OCI-LY3 (cell line): ENCODE results near the gene PTPN1.

Experiments used
- H2AFZ ChIP-seq: fragments of 200-600, 300-600 bp; shearing (Covaris generic); 2 replicates; pipeline ENCODE4 v1.6.0; 2014; ENCODE audit warnings: antibody characterized with exemption, low read depth, low read length
- H3K27ac ChIP-seq: fragments of 200-600, 300-600 bp; sonication (generic); 2 replicates; pipeline ENCODE4 v1.5.1; 2014; ENCODE audit warnings: mild to moderate bottlenecking, low read length, moderate library complexity, mixed read lengths
- H3K27me3 ChIP-seq: fragments of 200-600, 300-600 bp; sonication (generic); 2 replicates; pipeline ENCODE4 v1.6.1; 2014; ENCODE audit warnings: low read depth, low read length, mixed read lengths
- H3K36me3 ChIP-seq: fragments of 200-600, 300-600 bp; sonication (generic); replicated peaks from 2 replicates; pipeline ENCODE3; 2014; ENCODE audit warnings: low read depth, low read length, mixed read lengths
- H3K4me1 ChIP-seq: fragments of 300-600, 200-600 bp; sonication (generic); 2 replicates; pipeline ENCODE4 v1.6.1; 2014; ENCODE audit warnings: low read length, mixed read lengths
- H3K4me2 ChIP-seq: fragments of 200-600, 300-600 bp; sonication (generic); 2 replicates; pipeline ENCODE4 v1.6.1; 2014; ENCODE audit warnings: low read length, mixed read lengths
- H3K4me3 ChIP-seq: fragments of 300-600, 200-600 bp; sonication (generic); 2 replicates; pipeline ENCODE4 v1.5.1; 2014; ENCODE audit warnings: antibody characterized with exemption, mild to moderate bottlenecking, low read length, moderate library complexity
- H3K79me2 ChIP-seq: fragments of 300-600, 200-600 bp; shearing (Covaris generic); 2 replicates; pipeline ENCODE4 v1.6.1; 2014; ENCODE audit warnings: mild to moderate bottlenecking, low read length, mixed read lengths
- H3K9ac ChIP-seq: fragments of 300-600, 200-600 bp; shearing (Covaris generic); 2 replicates; pipeline ENCODE4 v1.6.0; 2014; ENCODE audit warnings: mild to moderate bottlenecking, low read length, moderate library complexity
- H3K9me3 ChIP-seq: fragments of 200-600, 300-600 bp; shearing (Covaris generic); 2 replicates; pipeline ENCODE4 v1.6.1; 2014; ENCODE audit warnings: low read length, mixed read lengths; ENCODE audit not compliant: insufficient read depth
- H4K20me1 ChIP-seq: fragments of 200-600, 300-600 bp; sonication (generic); 2 replicates; pipeline ENCODE4 v1.6.1; 2016; ENCODE audit warnings: low read length, mixed read lengths; ENCODE audit not compliant: insufficient read depth
- CTCF ChIP-seq: fragments of 200-600, 300-600 bp; sonication (generic); IDR thresholded peaks from 2 replicates; pipeline ENCODE4 v1.5.1; 2014; ENCODE audit warnings: antibody characterized with exemption, low read length, low read depth
- EZH2phosphoT487 ChIP-seq: fragments of 200-600 bp; shearing (Covaris generic); IDR thresholded peaks from 2 replicates; pipeline ENCODE4 v1.6.1; 2018; ENCODE audit warnings: antibody characterized with exemption, mixed run types, low read depth

Gene PTPN1

GRCh38 chr20:50628853-50629669, 118.9 kb downstream of the PTPN1 start:
- peaks cover 25% of the 10 kb centered on the region for H3K27me3 ChIP-seq
- no peaks in the 10 kb centered on the region for H3K9me3 ChIP-seq
- H2AFZ ChIP-seq = no peak overlapping the region
- no peak overlapping the region for H3K4me3 ChIP-seq
- H3K27ac ChIP-seq = no peak overlapping the region
- H3K36me3 ChIP-seq = no peaks in the 10 kb centered on the region
- TF ChIP-seq EZH2phosphoT487 (no peak), CTCF (no peak)
- no peak overlapping the region for H3K9ac ChIP-seq
- H4K20me1 ChIP-seq = no peaks in the 10 kb centered on the region
- H3K4me2 ChIP-seq = no peak overlapping the region
- peaks cover 19% of the 10 kb centered on the region for H3K4me1 ChIP-seq
- no peaks in the 10 kb centered on the region for H3K79me2 ChIP-seq

- Histone ChIP-seq H3K36me3 (no peaks in the 10 kb centered on the region), H3K27ac (no peak overlapping the region), H3K4me2 (no peak overlapping the region), H4K20me1 (no peaks in the 10 kb centered on the region), H3K9ac (no peak overlapping the region), H3K79me2 (no peaks in the 10 kb centered on the region), H3K4me3 (no peak overlapping the region), H3K9me3 (no peaks in the 10 kb centered on the region), H2AFZ (no peak overlapping the region), H3K4me1 (peaks cover 17% of the 10 kb centered on the region), H3K27me3 (peaks cover 30% of the 10 kb centered on the region)
- no peak for TF ChIP-seq CTCF
- no peak for TF ChIP-seq EZH2phosphoT487
Measured at GRCh38 chr20:50629670-50630045, 119.5 kb downstream of the PTPN1 start.

GRCh38 chr20:50630578-50631263, 120.5 kb downstream of the PTPN1 start:
- H3K4me3 ChIP-seq = no peak overlapping the region
- H4K20me1 ChIP-seq = no peaks in the 10 kb centered on the region
- H3K9ac ChIP-seq = no peak overlapping the region
- H3K4me1 ChIP-seq = peaks cover 15% of the 10 kb centered on the region
- no peak overlapping the region for H2AFZ ChIP-seq
- H3K4me2 ChIP-seq = no peak overlapping the region
- H3K27ac ChIP-seq = no peak overlapping the region
- peaks cover 36% of the 10 kb centered on the region for H3K27me3 ChIP-seq
- TF ChIP-seq EZH2phosphoT487 = no peak
- TF ChIP-seq CTCF = no peak
- no peaks in the 10 kb centered on the region for H3K79me2 ChIP-seq
- H3K36me3 ChIP-seq = no peaks in the 10 kb centered on the region
- no peaks in the 10 kb centered on the region for H3K9me3 ChIP-seq

- TF ChIP-seq EZH2phosphoT487 (no peak), CTCF (no peak)
- no peak overlapping the region for H3K9ac ChIP-seq
- H3K27ac ChIP-seq = no peak overlapping the region
Measured at GRCh38 chr20:50632236-50632635, 122.1 kb downstream of the PTPN1 start.

More at GRCh38 chr20:50632236-50632635, 122.1 kb downstream of the PTPN1 start:
- Histone ChIP-seq H3K4me1 (peaks cover 16% of the 10 kb centered on the region), H2AFZ (no peak overlapping the region), H3K9me3 (no peaks in the 10 kb centered on the region), H3K4me3 (no peak overlapping the region), H3K27me3 (peaks cover 36% of the 10 kb centered on the region), H3K79me2 (no peaks in the 10 kb centered on the region), H4K20me1 (no peaks in the 10 kb centered on the region), H3K36me3 (no peaks in the 10 kb centered on the region), H3K4me2 (no peak overlapping the region)
